KOPT-K1 (cell line): ENCODE data around the gene LRP1B.

Experiments
- H3K27ac ChIP-seq: fragments of 200-600 bp; sonication (generic); 2 replicates; pipeline ENCODE4 v1.5.1; 2016; ENCODE audit warnings: antibody characterized with exemption, mild to moderate bottlenecking, low read depth, low read length; ENCODE audit not compliant: poor library complexity, severe bottlenecking
- H3K36me3 ChIP-seq: fragments of 200-600 bp; sonication (generic); 2 replicates; pipeline ENCODE4 v1.5.1; 2017; ENCODE audit warnings: antibody characterized with exemption, mild to moderate bottlenecking, low read length, moderate library complexity; ENCODE audit not compliant: insufficient read depth
- H3K9me3 ChIP-seq: fragments of 200-600 bp; sonication (generic); 2 replicates; pipeline ENCODE4 v1.5.1; 2017; ENCODE audit warnings: antibody characterized with exemption, low read length, mild to moderate bottlenecking; ENCODE audit not compliant: insufficient read depth, poor library complexity, severe bottlenecking

Gene LRP1B

DNA sequence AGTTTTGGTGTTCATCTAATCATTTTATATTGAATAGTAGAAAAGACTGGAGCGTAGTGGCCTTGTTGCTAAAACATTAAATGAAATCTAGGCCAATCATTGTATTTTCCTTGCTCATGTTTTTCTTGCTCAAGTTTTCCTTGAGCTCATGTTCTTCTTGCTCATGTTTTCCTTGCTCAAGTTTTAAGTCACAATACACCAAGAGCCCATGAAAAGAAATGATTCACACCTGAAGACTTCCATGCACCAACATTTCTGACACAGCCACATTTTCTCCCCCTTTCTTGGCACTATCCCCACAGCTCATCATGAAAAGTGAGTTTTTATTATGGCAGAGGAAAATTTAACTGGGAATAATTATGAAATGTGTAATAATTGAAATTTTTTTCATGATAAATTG, 92.0 kb downstream of the LRP1B start:
- H3K27ac ChIP-seq: no peak overlapping the region
- no peaks in the 10 kb centered on the region for H3K36me3 ChIP-seq
- H3K9me3 ChIP-seq: no peaks in the 10 kb centered on the region

DNA sequence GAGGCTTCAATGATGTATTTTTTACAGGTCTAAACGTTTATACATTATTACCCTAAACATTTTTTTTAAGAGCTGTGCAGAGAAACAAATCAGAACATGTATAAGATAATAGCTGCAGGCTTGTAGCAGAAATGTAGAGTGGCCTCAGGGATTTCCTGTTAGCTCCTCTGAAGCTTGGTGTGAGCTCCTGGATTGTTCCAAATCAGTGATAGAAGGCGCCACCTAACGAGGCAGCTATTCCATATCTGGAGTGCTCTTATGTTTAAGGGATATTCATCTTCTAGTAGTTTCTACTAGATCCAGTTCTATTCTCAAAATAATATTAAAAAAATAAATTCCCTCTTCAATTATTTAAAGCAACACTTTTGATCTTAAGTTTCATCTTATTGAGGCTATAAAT, 93.1 kb downstream of the LRP1B start:
- H3K27ac ChIP-seq: no peak overlapping the region
- H3K36me3 ChIP-seq: no peaks in the 10 kb centered on the region

DNA sequence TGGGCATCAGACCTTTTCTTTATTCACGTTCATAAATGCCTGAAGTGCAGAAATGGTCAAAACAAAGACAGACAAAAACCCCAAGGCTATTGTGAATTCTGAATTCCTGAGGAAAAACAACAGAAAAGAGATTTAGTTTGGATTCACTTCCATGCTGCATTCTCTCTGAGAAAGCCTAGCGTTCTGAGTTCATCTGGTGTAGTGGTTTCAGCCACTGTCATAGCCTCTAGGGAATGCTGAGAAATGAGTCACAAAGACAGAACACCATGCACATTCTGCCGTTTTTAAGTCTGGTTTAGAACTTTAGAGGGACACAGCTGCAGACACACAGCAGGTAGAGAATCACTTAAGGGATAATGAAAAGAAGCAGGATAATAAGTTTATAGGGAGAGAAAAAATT, 93.8 kb downstream of the LRP1B start:
- Histone ChIP-seq H3K9me3 (no peaks in the 10 kb centered on the region), H3K27ac (no peak overlapping the region), H3K36me3 (no peaks in the 10 kb centered on the region)

More for the DNA sequence above, 93.1 kb downstream of the LRP1B start:
- H3K9me3 ChIP-seq: no peaks in the 10 kb centered on the region

DNA sequence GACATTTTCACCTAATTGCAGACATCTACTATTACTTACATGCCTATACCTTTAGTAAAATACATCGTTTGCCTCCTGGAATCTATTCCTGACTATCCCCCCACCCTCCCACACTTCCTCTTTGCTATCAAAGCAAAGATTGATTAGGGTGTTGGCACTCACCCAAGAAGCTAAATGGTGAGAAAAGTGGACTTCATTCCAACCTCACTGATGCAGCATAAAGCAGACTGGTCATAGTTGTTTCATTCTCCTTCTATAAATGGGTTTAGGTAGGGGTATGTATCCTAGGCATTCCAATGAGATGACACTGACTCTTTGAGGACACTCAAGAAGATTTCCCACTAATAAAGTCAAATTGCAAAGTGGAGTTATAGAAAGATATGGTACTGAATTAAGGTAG, 97.4 kb downstream of the LRP1B start:
- H3K9me3 ChIP-seq: no peaks in the 10 kb centered on the region
- H3K36me3 ChIP-seq: no peaks in the 10 kb centered on the region
- no peak overlapping the region for H3K27ac ChIP-seq

DNA sequence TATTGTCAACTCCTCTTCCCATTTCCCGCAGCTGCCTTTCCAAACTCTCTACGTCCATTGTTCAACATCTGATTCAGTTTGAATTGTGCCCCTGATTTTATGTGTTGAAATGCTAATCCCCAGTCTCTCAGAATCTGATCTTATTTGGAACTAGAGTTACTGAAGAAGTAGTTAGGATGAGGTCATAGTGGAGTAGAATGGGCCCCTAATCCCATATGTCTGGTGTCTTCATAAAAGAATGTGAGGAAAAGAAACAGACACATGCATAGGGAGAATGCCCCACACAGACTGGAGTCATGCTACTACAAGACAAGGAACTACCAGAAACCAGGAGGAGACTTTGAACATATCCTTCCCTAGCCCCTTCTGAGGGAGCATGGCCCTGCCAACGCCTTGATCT, 99.2 kb downstream of the LRP1B start:
- H3K27ac ChIP-seq: no peak overlapping the region
- H3K36me3 ChIP-seq: no peaks in the 10 kb centered on the region
- H3K9me3 ChIP-seq: no peaks in the 10 kb centered on the region

DNA sequence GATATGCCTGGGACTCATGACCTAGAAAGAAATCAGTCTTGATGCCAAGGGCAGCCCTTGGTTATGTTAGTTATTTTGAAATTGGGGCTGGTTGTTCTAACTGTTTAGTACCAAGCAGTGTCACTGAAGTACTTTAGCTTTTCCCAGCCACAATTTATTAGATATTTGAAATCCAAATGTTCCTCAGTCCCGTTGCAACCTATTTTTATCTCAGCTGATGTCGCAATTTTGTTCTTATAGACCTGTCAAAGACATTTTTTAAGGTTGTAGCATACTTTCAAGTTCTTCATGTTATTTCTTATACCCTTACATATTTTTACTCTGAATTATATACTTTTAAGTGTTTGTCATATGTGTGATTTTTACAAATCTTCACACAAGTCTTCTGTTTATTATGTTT, 100.1 kb downstream of the LRP1B start:
- Histone ChIP-seq H3K36me3 (no peaks in the 10 kb centered on the region), H3K27ac (no peak overlapping the region), H3K9me3 (no peaks in the 10 kb centered on the region)

DNA sequence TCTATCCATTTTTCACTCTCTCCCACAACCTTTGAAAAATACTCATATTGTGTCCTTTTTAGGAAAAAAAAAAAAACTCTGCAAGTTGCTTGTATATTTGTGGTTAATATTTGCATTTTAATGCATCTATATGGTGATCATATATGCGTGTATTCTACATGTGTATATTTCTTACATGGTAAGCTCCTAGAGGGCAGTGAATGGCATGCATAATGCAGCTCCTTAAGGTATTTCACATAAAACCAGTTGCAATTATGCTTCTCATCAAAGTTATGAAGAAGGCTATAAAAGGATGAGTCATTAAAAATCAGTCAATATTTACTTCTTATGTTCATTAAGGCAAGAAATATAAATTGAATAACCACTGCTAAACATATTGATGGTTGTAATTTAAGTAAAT, 100.8 kb downstream of the LRP1B start:
- Histone ChIP-seq H3K36me3 (no peaks in the 10 kb centered on the region), H3K27ac (no peak overlapping the region), H3K9me3 (no peaks in the 10 kb centered on the region)

DNA sequence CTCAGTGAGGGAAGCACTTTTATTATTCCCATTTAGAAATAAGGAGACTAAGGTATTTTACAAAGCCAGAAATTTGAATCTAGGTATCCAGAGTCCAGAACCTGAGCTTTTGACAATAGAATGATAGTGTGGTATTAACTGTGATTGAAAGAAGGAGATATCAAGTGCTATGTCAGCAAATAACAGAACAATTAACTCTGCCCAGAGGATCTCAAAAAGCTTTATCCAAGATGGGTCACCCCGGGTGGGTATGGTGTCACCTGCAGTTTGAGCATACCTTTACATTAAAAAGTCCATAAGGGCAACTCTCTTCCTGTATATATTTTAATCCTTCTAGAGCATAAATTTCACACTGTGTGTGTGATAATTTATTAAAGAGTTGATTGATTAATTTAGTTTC, 105.4 kb downstream of the LRP1B start:
- Histone ChIP-seq H3K36me3 (no peaks in the 10 kb centered on the region), H3K9me3 (no peaks in the 10 kb centered on the region), H3K27ac (no peak overlapping the region)

DNA sequence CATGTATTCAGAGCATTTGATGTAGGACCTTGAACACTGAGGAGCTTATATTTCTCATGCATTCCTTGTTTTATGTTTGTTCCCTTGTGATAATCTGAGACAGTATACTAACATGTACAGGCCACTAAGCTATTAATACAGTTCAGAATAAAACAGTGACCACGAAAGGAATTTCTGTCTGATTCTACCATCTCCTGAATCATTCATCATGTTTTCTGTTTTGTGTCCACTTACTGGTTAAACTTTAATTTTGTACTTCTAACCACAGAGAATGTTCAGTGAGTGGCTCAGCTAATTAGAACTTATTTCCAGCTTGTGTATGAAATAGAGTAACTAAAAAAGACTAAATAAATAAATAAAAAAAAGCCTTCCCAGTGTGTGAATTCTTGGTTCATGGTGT, 110.4 kb downstream of the LRP1B start:
- Histone ChIP-seq H3K27ac (no peak overlapping the region), H3K9me3 (no peaks in the 10 kb centered on the region), H3K36me3 (no peaks in the 10 kb centered on the region)

DNA sequence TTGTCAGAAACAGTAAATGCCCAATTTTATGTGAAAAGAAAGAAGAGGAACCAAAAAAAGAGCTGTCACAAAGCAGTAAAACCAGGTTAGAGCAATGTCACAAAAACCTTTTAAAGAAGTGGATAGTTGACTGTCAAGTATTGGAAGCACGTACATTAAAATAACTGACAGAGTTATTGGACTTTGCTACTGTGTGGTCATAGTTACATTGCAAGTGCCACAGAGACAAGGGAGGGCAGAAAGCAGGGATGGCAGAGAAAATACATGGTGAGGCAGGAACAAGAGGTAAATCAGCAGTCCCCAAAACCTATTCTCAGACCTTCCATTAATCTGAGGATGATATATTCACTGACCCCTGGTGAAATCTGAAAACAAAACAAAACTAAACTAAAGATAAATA, 116.3 kb downstream of the LRP1B start:
- H3K9me3 ChIP-seq: no peaks in the 10 kb centered on the region
- no peak overlapping the region for H3K27ac ChIP-seq
- no peaks in the 10 kb centered on the region for H3K36me3 ChIP-seq

DNA sequence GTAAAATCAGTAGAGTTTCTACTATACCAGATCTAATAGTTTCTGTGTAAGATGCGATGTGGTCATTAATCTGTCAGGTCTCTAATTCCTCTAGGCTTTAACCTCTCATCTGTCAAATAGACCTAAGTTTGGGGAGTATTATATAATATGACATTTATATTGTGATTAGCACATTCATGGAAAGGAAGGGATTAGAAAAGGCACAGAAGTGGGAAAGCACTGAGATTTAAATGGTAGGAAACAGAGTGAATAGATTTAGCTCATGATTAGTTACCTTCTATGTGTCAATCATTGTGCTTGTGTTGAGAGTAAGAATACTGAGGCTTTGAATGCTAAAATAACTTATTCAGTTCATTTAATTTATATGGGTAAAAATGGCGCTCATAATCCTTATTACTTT, 118.0 kb downstream of the LRP1B start:
- Histone ChIP-seq H3K9me3 (no peaks in the 10 kb centered on the region), H3K36me3 (no peaks in the 10 kb centered on the region), H3K27ac (no peak overlapping the region)

DNA sequence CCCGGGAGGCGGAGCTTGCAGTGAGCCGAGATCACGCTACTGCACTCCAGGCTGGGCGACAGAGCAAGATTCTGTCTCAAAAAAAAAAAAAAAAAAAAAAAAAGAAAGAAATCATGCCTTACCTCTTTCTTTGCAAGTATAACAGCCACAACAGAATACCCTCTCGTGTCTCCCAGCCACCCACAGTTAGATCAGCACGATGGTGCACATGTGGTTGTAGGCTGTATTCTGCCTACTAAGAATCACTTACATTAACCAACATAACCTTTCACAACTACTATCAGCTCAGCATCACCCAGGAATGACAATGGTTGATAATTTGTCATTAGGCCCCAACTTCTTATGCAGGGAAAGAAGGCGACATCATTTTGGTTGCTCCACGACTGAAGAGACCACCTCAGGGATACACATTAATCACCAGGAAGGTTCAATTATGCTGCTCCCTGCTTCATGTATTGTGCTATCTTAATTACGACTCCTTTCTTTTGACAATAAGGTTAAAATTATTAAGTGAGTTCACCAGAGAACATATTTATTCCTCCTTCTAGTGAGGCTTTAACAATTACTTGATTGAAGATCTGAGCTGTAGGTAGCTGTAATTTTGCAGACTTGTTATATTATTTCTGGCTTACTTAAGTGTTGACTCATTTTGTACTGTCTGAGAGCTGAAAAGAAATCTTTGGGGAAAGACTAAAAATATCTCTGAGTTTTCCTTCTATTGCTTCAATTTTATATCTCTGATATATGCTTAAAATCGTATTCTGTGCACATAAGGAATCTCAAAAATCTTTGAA, 120.1 kb downstream of the LRP1B start:
- H3K27ac ChIP-seq: no peak overlapping the region
- H3K36me3 ChIP-seq: no peaks in the 10 kb centered on the region

DNA sequence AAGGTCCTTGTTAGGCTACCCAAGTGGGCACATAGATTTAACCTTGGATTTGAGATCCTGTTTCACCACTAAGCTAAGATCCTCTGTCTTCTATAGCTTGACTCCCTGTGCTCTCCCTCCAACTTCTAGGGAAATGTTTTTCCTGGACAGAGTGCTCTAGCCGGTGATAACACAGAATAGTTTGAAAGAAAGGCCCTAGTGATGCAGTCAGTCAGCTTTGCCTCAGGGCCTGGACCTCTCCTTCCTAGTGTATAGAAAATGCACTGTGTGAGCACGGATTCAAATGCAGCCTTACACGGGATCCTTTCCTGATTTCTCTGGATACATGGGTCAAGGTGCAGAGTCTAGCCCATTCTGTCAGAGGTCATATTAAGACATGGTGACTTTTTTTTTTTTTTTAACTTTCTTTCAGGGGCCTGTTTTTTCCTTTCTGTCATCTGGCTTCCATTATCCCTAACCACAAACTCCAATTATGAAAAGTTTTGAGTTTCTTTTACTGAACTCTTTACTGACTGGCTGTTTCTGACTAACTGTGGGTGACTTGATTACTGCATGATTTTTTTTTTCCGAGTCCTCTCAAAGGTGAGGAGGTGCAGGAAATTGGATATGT, 122.6 kb downstream of the LRP1B start:
- H3K9me3 ChIP-seq: no peaks in the 10 kb centered on the region
- no peaks in the 10 kb centered on the region for H3K36me3 ChIP-seq
- H3K27ac ChIP-seq: no peak overlapping the region

More for the DNA sequence above, 120.1 kb downstream of the LRP1B start:
- no peaks in the 10 kb centered on the region for H3K9me3 ChIP-seq

DNA sequence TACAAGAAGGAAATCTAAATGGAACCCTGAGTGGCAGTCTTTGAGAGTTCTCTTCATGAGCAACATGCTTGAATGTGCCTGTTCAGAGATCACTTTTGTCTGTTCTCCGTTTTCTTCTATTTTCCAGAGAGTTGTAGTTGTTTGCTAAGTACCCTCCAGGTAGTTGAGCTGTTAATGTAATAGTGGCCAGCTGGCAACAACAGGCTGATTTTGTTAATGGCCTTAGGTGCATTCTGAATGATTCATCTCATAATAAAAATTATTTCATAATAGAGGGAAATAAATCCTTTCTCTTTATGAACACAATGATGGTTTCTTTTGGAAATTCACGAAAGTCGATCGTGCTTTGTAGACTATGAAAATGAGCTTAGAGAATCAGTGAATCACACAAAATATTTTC, 136.8 kb downstream of the LRP1B start:
- Histone ChIP-seq H3K36me3 (no peaks in the 10 kb centered on the region), H3K9me3 (no peaks in the 10 kb centered on the region), H3K27ac (no peak overlapping the region)

DNA sequence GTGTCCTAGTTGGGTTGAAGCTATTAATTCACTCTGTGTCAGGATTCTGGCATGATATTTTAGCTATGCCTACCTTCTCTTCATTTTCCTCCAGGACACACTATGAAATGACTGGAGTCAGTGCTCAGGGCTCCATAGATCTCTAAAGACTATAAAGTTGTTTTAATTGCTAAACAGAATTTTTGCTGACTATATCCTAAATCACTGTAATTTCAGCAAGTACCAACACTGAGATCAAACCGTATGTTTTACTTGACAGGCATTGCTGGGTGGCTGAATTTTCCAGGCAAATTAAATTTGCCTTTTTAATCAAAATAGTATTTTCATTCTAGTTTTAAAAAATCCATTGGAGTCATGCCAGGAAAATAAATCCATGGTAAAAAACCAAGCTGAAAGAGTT, 138.1 kb downstream of the LRP1B start:
- Histone ChIP-seq H3K27ac (no peak overlapping the region), H3K36me3 (no peaks in the 10 kb centered on the region), H3K9me3 (no peaks in the 10 kb centered on the region)

DNA sequence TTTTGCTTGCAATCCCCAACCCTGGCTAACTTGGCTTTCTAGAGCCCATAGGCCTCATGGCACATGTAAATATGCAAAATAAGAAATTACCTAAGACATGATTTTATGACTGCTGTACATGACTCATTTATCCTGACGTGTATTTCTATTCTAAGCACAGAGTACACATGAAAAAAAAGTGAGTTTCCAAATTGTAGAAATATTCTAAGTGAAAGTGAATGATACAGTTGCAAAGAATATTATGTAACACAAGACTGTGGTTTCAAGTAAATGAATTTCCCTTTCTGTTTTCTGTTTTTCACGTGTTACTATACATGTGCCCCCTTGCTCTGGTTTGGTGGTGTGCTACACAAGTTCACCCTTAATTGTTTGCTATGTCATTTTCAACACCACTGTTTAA, 162.4 kb downstream of the LRP1B start:
- H3K27ac ChIP-seq: no peak overlapping the region
- no peaks in the 10 kb centered on the region for H3K9me3 ChIP-seq

More for the DNA sequence above, 162.4 kb downstream of the LRP1B start:
- no peaks in the 10 kb centered on the region for H3K36me3 ChIP-seq
